Measurements from ENCODE around the gene SLX9.

SLX9 gene

GRCh38 chr21:44953628-44954021, 13.8 kb downstream of the SLX9 start:
- TF ChIP-seq, protein P1, sequence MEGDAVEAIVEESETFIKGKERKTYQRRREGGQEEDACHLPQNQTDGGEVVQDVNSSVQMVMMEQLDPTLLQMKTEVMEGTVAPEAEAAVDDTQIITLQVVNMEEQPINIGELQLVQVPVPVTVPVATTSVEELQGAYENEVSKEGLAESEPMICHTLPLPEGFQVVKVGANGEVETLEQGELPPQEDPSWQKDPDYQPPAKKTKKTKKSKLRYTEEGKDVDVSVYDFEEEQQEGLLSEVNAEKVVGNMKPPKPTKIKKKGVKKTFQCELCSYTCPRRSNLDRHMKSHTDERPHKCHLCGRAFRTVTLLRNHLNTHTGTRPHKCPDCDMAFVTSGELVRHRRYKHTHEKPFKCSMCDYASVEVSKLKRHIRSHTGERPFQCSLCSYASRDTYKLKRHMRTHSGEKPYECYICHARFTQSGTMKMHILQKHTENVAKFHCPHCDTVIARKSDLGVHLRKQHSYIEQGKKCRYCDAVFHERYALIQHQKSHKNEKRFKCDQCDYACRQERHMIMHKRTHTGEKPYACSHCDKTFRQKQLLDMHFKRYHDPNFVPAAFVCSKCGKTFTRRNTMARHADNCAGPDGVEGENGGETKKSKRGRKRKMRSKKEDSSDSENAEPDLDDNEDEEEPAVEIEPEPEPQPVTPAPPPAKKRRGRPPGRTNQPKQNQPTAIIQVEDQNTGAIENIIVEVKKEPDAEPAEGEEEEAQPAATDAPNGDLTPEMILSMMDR (IDR thresholded peaks at IDR 0.05; ENCODE audit: low read depth, low read length, poor library complexity, severe bottlenecking) = no peak
- TF ChIP-seq EZH2phosphoT487 (IDR thresholded peaks at IDR 0.05; ENCODE audit: borderline replicate concordance, low read length) = no peak
- Histone ChIP-seq H3K4me2 (ENCODE audit: low read length) (no peak overlapping the region), H3K36me3 (ENCODE audit: control insufficient read depth, low read length) (peaks cover 37% of the 10 kb centered on the region), H3K79me2 (ENCODE audit: control insufficient read depth, low read length) (peaks cover 68% of the 10 kb centered on the region), H3K9me2 (replicated peaks; ENCODE audit: control insufficient read depth, low read length) (no peaks in the 10 kb centered on the region), H3K4me3 (ENCODE audit: low read length) (no peak overlapping the region), H3K4me1 (ENCODE audit: control insufficient read depth, low read length) (no peaks in the 10 kb centered on the region), H3F3A (ENCODE audit: control insufficient read depth, insufficient read depth) (no peaks in the 10 kb centered on the region), H3K27me3 (ENCODE audit: control insufficient read depth, low read length) (no peaks in the 10 kb centered on the region), H3K9me3 (ENCODE audit: control insufficient read depth, insufficient read depth, low read length) (no peaks in the 10 kb centered on the region), H4K20me1 (ENCODE audit: control insufficient read depth, insufficient read depth, low read depth, low read length) (peaks cover 22% of the 10 kb centered on the region; the same call in 1 of the 2 replicates), H3K27ac (ENCODE audit: low read depth, low read length) (no peak overlapping the region)

- Histone ChIP-seq H3K4me2 (ENCODE audit: low read length) (no peak overlapping the region), H3K36me3 (ENCODE audit: control insufficient read depth, low read length) (peaks cover 37% of the 10 kb centered on the region), H3K4me1 (ENCODE audit: control insufficient read depth, low read length) (no peaks in the 10 kb centered on the region), H3K27me3 (ENCODE audit: control insufficient read depth, low read length) (no peaks in the 10 kb centered on the region), H3K79me2 (ENCODE audit: control insufficient read depth, low read length) (peaks cover 61% of the 10 kb centered on the region), H4K20me1 (ENCODE audit: control insufficient read depth, insufficient read depth, low read depth, low read length) (peaks cover 22% of the 10 kb centered on the region; the same call in 1 of the 2 replicates), H3K4me3 (ENCODE audit: low read length) (no peak overlapping the region), H3K9me2 (replicated peaks; ENCODE audit: control insufficient read depth, low read length) (no peaks in the 10 kb centered on the region), H3F3A (ENCODE audit: control insufficient read depth, insufficient read depth) (no peaks in the 10 kb centered on the region), H3K9me3 (ENCODE audit: control insufficient read depth, insufficient read depth, low read length) (no peaks in the 10 kb centered on the region), H3K27ac (ENCODE audit: low read depth, low read length) (no peak overlapping the region)
- no peak for TF ChIP-seq EZH2phosphoT487 (IDR thresholded peaks at IDR 0.05; ENCODE audit: borderline replicate concordance, low read length)
- TF ChIP-seq, protein P1 (IDR thresholded peaks at IDR 0.05; ENCODE audit: low read depth, low read length, poor library complexity, severe bottlenecking) = no peak
Measured at GRCh38 chr21:44954281-44954771, 14.5 kb downstream of the SLX9 start.

DNA sequence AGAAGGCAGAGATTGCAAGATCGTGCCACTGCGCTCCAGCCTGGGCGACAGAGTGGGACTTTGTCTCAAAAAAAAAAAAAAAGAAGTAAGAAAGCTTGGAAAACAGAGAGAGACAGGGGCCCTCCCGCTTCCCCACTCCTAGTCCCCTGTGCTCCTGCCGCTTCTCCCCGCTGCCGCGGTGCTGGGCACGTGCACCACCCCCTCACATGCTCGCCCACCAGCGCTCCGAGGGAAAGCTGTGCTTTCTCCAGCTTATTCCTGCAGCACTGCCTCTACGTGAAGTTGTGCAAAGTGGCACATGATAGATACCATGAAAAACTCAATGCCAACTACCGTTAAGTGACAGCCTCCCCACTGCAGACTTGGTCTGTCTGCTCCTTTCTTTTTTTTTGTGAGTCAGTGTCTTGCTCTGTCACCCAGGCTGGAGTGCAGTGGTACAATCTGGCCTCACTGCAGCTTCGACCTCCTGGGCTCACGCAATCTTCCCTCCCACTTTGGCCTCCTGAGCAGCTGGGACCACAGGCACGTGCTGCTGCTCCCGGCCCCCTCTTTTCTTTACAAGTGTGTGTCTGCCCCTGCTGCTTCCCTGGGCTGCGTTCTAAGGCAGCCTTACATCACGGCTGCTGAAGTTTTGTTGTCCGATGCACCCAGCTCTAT, 15.4 kb downstream of the SLX9 start:
- H3K36me3 ChIP-seq (ENCODE audit: control insufficient read depth, low read length) = peaks cover 43% of the 10 kb centered on the region
- TF ChIP-seq, protein P1 (IDR thresholded peaks at IDR 0.05; ENCODE audit: low read depth, low read length, poor library complexity, severe bottlenecking) = no peak
- TF ChIP-seq EZH2phosphoT487 (IDR thresholded peaks at IDR 0.05; ENCODE audit: borderline replicate concordance, low read length) = no peak
- no peaks in the 10 kb centered on the region for H3K27me3 ChIP-seq (ENCODE audit: control insufficient read depth, low read length)
- H3K79me2 ChIP-seq (ENCODE audit: control insufficient read depth, low read length) = peaks cover 53% of the 10 kb centered on the region
- H3K4me2 ChIP-seq (ENCODE audit: low read length) = no peak overlapping the region
- peaks cover 14% of the 10 kb centered on the region; the same call in 1 of the 2 replicates for H4K20me1 ChIP-seq (ENCODE audit: control insufficient read depth, insufficient read depth, low read depth, low read length)
- H3K9me3 ChIP-seq (ENCODE audit: control insufficient read depth, insufficient read depth, low read length) = no peaks in the 10 kb centered on the region
- H3F3A ChIP-seq (ENCODE audit: control insufficient read depth, insufficient read depth) = no peaks in the 10 kb centered on the region
- no peak overlapping the region for H3K4me3 ChIP-seq (ENCODE audit: low read length)
- H3K9me2 ChIP-seq (replicated peaks; ENCODE audit: control insufficient read depth, low read length) = no peaks in the 10 kb centered on the region
- H3K4me1 ChIP-seq (ENCODE audit: control insufficient read depth, low read length) = no peaks in the 10 kb centered on the region
- H3K27ac ChIP-seq (ENCODE audit: low read depth, low read length) = no peak overlapping the region
